Ramos (cell line): ENCODE results near the gene RERE.

Source experiments
- in situ Hi-C: fragments of 300-500 bp; cut with MboI; formaldehyde crosslinking; loops from one replicate; pipeline ENCODE4 v1.14.3; 2022; ENCODE audit warnings: low sequenced_read_pairs; ENCODE audit not compliant: unreplicated experiment

The RERE gene

DNA sequence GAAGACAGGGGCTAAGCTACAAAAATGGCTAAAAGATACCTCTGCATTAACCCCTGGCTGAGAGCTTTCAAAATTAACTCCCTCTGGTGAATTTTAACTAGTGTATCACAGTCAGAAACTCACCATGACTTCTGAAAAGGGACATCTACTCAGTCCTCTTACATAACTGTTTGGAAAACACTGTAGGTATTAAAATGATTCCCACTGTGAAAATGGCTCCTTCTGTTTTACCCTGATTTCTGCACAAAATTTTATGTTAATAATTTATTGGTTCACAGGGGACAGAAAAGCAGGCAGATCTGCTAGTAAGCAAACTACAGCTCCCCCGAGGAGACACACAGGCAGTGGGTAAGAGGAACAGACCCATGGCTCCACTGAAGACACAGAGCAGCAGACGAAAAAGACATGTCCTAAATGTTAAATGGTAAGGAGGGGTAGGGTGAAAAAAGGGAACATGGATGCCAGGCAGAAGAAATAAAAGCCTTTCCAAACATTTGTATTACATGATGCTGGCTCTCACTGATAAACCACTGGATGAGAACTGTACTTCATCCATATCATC lies 387.8 kb downstream of the RERE start:
- in situ Hi-C loops, result loop anchor here (5.0 kb wide), 1 partner anchor 98 kb away; no protein-coding TSS in a partner anchor

DNA sequence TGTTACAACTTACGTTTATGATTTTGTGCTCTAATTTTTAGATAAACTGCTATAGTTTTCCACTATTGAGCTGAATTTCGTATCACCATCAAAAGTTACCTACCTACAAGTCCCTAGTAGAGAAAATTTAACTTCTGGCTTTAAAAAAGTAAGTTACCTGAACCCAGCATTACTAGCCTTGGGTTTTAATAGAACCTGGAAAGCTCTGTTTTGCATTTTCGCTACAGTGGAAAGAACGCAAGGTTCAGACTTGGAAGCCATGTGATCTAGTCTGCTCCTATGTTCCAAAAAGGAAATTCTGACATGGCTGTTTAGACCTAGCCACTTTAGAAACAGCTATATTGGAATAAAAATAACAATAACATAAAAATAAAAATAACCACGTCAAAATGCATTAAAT lies 389.0 kb downstream of the RERE start:
- in situ Hi-C loops, result loop anchor here (5.0 kb wide), 1 partner anchor 99 kb away; no protein-coding TSS in a partner anchor

DNA sequence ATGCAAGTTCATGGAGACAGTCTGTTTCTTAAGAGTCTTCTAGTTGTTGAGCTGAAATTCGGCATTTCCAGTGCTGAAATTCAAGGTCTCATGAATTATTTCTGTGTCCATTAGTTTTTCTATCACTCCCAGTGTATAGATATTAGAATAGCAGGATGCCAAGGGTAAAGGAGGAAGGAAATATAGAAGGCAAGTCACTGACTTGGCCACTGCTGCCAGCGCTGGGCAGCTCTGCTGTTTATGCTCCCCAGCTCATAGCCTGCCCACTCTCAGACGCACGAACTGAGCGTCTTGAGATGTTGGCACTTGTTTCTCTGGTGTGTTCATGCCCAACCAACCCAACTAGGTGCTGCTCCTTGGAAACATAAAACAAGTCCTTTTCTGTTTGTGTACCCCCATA lies 389.5 kb downstream of the RERE start:
- in situ Hi-C loops, result loop anchor here (5.0 kb wide), 1 partner anchor 99 kb away; no protein-coding TSS in a partner anchor

DNA sequence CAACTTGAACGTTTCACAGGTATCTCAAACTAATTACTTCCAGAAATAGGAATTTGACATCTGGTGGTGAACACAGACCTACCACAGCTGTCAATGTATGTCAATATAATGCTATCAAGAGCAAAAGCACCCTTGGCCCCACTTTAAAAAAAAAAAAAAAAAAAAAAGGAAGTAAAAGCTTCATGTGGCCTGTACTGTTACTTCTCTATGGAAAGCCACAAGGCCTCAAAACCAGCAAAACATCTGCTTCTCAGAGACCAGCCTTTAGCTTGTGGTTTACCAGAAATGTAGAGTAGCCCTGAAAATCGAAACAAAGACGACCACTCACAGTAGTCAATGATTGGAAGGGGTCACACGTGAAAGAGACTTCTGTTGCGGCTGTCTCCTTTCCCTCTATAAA lies 389.9 kb downstream of the RERE start:
- in situ Hi-C loops, result loop anchor here (5.0 kb wide), 1 partner anchor 100 kb away; no protein-coding TSS in a partner anchor

DNA sequence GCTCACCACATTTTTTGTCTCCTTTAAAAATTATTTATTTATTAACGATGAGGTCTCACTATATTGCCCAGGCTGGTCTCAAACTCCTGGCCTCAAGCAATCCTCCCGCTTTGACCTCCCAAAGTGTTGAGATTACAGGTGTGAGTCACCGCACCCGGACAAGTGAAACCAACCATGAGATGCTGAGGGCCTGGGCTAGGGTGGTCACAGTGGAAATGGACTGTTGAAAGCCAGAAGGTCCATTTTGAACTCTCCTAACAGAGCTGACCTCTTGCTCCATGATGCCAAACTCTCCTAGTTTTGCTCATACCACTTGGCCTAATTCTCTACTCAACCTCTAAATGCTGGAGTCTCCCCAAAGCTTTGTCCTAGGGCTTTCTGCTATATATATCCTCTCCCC lies 390.4 kb downstream of the RERE start:
- in situ Hi-C loops, result loop anchor here (5.0 kb wide), 1 partner anchor 100 kb away; no protein-coding TSS in a partner anchor

DNA sequence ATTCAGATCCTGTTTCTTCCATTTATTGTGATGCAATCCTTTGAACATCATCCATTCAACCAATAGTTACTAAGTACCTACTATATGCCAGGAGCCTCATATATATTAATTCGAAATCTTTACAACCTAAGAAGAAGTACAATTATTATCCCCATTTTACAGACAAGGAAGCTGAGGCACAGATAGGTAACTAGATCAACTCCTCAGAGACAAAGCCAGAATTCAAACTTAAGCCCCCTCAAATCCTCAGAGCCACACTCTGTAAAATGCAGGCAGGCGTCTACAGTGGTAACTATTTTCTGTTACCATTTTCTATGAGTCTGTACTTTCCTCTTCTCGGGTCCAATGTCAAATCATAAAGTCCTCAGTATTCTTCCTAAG lies 391.7 kb downstream of the RERE start:
- in situ Hi-C loops, result loop anchor here (5.0 kb wide), 1 partner anchor 102 kb away; no protein-coding TSS in a partner anchor

DNA sequence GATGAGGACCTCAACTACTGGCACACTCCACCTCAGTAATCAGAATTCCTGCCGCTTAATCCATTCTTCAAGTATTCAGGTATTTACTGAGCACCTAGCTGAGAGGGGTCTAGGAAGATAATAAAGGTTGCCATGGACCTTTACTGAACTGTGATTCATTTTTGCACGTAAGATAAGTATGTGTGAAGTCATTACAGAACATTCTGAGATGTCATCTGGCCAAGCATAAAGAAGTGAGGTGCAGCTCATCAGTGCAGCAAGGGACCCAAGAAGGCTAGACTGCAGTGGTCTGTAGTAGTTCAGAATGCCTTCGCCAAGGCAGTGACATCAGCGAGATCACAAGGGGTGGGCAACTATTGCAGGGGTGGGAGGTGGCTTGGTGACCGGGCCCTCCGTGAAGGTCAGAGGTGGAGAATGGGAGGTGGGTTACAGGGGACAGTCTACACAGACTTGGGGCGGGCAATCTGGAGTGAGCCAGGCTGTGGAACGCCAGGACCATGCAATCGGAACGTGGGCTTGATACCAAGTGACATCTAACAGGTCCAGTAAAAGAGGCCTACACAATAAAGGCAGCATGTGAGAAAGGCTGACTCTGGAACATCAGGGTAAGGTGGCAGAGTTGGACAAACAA lies 392.2 kb downstream of the RERE start:
- in situ Hi-C loops, result loop anchor here (5.0 kb wide), 1 partner anchor 102 kb away; no protein-coding TSS in a partner anchor

DNA sequence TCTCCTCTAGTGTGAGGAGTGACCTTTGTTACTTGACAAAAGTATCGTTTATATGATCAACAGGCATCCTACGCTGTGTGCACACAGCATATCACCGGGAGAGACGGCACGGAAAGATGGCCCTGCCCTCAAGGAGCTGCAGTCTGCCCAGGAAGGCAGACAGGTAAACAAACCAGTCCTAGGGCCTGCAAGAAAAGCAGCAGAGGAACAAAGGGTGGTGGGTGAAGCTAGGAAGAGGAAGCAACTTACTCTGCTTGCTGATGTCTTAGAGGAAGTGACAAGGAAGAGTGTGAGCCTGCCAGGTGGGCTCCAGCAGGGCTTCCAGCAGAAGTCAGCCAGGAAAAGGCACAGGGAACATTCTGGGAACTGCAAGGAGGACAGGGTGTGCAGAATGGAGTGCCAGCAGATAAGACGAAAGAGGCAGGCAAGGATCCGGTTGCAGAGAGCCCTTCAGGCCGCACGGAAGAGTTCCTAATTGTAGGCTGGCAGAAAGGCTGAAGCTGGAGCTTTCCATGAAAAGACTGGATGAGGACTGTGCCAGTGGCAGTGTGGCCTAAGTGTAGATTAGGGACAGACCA lies 392.8 kb downstream of the RERE start:
- in situ Hi-C loops, result loop anchor here (5.0 kb wide), 1 partner anchor 103 kb away; no protein-coding TSS in a partner anchor

DNA sequence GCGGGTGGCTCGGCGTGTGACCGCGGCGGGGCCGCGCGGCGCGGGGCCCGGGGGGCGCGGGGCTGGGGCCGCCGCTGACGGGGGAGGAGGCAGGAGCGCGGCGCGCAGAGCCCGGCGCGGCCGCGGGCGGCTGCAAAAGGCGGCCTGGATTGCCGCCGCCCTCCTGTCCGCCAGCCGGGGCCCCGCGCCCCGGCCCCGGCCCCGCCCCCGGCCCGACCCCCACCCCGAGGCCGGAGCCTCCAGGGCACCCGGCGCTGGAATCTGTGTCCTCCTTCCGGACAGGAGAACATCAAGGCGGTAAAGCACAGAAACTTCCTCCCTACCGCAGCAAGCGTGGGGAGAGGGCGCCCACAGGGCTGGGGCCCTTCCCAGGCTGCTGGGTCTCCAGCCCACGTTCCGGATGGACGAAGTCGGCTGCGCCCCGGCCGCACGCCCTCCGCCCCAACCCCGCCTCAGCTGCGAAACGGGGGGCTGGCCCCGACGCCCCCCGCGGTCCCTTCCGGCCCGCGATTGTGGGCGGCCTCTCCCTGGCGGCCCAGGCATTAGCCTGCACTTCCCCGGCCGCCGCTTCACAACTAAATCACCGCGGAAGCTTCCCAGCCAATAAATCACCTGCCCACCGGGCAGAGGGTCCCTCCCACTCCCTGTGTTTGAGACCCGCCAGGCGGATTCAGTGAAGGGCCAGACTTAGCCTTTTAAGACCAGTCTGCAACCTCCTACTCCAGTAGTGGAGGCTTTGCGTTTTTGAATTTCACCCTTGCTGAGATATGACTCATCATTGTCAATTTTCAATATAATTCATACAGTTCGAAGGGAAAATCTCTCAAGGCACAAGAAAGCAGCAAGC lies 393.5 kb downstream of the RERE start:
- in situ Hi-C loops, result no loop called here

DNA sequence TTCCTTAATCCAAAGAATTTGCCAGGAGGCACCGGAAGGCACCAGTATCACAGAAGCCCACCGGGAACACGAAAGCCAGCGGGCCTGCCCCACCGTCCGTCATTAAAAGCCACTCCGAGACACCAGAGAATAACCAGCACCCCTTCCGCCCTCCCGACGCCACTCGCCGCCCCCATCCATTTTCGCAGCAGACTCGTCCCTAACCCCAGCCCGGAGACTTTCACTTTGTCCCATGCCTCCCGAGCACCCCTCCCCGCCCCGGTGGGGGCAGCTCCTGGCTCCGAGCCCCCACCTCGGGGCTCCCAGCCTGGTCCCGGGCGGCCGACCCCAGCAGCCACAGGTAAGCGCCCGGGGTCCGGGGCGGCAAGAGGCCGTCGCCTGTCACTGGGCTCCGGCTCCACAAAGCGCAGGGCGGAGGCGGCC lies 394.2 kb downstream of the RERE start:
- in situ Hi-C loops, result no loop called here

DNA sequence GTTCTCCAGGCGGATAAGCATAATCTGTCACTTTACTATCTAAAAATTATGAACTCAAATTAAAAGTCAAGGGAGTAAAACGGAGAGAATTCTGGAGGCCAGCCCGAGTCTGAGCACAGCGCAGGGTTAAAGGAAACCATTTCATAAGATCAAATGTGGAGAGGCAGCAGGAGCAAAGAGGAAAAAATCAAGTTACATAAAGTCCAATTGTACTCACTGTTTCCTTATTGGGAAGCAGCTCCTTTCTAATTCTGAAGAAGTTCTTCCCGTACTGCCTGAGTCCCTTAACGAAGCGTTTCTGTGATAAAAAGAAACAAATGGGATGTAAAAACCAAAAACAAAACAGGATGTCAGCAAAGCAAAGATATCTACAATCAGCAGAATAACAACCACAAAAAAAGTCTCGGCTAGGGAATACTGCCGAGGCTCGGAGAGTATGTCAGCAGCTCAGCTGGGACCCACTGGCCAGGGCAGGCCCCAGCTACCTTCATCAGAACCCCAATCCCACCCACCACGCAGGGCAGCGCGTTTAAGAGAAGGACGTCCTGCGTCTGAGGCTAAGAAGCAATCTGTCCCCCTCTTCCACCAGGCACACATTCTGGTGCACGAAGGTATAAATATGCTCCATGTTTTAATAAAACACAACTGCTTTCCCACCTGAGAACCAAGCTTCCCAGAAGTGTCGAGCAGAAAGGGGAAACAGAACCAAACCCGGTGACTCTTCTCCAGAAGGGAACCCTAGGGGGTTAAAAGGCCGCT lies 394.8 kb downstream of the RERE start:
- in situ Hi-C loops, result no loop called here

DNA sequence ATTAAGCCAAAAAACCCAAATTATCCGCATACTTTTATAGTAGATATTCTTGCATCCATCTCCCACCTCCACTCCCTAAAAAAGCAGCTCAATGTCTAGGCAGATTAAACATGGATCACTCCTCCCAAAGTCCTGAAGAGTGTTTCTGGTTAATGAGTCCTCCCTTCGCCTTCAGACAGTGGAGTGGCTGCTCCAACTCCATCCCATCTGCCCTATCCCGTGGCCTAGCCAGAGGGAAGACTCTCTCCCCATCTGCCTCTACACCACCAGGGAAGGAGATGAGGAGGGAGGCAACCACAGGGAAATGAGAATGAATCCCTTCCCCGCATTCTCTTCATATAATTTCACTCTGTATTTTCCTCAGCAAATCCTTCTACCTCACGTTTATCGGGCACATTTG lies 395.7 kb downstream of the RERE start:
- in situ Hi-C loops, result no loop called here

DNA sequence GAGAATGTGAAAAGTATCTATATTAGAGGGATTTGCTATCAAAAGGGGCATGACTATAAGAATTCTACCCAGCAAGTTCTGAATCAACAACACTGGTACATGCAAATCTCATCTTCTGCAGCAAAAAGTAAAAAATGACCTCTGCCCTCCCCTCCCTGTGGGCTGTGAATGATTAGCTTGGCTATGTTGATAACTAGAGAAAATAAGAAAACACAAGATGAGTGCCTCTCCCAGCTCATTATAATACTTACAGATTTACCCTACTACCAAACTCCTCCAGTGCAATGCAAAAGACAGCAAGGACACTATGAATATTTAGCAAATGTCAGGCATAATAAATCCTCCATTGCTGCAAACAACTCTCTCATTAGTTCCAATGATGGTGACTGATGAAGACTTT lies 397.1 kb downstream of the RERE start:
- in situ Hi-C loops, result no loop called here

DNA sequence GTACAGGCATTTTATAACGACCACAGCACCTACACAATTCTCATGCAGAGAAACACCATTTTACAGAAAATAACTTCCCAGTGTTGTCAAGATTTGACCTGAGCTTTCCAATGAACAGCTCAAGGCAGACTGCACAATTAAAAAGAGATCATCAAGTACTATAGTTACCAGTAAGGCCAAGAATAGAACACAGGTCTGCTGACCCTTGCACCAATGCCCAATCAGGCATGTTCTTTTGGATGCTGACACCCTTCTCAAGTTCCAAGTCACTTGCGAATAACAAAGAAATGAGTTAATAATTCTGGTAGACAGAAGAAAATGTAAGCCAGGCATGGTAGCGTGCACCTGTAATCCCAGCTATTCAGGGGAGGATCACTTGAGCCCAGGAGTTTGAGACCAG lies 397.6 kb downstream of the RERE start:
- in situ Hi-C loops, result no loop called here

DNA sequence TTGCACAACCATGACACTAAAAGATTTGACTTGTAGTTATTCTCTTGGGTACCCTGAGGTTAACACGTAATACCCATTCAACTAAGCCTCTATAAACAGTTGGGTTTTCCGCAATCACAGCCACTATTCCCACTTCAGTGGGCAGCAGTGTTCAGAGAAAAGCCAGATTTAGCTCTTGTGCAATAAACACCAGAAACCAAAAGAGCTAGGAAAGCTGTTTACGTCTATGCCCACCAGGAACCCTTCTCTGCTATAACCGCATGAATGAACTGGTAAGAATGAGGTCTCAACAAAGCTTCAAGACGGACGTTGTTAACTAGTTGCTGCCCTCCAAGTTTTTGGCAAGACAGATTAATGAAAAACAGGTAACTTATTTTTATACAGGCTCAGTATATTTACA lies 398.3 kb downstream of the RERE start:
- in situ Hi-C loops, result no loop called here

DNA sequence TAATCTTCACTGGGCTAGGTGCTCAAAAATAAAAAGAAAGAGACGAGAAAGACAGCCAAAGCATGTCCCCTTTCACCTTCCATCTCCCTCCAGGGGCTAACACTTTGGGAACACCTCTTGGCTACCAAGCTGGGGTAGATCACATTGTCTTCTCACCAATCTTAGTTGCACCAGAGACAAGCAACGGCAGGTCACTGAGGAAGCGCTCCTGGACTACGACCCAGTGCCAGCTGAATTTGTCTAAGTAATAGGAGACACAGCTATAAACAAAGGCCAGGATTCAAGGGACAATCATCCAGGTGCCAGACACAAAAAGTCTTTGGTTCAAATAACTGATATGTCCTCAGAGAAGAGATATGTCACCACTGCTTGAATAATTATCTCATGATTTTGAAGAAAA lies 399.1 kb downstream of the RERE start:
- in situ Hi-C loops, result no loop called here

DNA sequence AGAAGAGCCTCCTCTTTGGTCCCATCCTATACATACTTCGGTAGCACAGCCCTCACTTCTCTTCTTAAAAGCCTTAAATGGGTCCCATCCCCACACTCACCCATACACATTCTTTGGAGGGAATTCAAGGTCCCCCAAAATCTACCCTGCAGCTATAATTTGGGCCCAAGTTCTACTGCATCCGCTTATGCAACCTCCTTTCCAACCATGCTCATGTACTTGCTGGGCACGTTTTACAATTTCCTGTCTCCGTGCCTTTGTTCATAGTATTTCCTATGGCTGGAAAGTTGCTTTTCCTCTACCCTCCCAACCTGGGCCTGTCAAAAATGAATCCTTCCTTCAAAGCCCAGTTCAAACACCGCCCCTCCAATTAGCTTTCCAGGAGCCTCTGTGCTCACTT lies 399.8 kb downstream of the RERE start:
- in situ Hi-C loops, result no loop called here

DNA sequence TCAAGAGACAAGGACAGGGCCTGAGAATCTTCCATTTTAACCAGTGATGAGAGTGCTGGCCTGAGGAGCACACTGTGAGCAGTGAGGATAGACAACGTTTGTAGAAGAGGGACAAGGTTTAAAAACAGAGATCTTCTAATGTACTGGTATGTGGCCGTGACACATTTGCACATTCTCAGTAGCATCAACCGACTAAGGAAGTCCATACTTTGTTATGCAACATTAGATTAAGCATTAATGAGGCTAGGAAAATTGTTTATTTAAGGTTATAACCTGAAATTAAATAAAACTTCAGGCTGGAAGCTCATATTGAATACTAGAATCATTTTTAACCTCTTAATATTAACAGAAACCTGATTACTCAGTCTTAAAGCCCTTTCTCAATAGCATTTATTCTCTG lies 400.6 kb downstream of the RERE start:
- in situ Hi-C loops, result no loop called here

DNA sequence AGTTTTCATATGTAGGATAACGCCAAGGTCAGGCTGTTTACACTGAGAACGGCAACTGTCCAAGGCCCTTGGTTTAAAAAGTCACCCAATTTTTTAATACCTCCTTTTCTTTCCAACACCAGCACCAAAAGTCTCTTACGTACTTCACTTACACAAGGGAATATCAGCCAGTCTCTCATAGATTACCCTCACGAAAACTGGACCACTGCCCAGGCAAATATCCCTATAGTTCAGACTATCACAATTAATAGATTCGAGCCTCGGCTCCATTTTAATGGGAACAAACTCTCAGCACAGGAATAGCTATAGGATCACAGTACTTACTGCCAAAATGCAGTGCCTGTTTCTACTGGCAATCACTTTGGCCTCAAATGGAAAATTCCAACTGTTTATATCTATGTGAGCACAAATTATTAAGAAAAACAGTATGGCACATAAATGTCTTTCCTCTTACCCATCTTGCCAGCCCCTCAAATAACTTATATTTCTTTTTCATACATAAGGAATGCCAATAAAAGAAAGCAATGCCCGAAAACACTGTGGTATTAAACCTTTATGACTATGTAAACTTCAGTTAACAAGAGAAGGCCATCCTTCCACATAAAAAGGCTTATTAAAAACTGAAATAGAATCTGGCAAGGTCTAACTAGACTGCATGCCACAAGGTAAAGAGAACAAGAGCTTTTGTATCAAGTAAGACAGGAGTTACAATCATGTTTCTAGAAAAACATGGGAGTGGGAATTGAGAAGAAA lies 401.7 kb downstream of the RERE start:
- in situ Hi-C loops, result no loop called here
